ENCODE data around the gene NFE2L3.
A peak's percentile ranks its signal among the peaks of the same experiment; 100 is the strongest.
"Not testable (repeated sequence)": the region's sequence is repeated elsewhere in the genome, so short reads cannot be mapped to it uniquely, and the experiment has no call there.

The NFE2L3 gene

GRCh38 chr7:26188206-26188956 lies 36.4 kb downstream of the NFE2L3 start:
- DNase-seq = no peak

GRCh38 chr7:26188957-26189541 lies 37.1 kb downstream of the NFE2L3 start:
- DNase-seq = no peak

- no peak for DNase-seq
These were observed 37.7 kb downstream of the NFE2L3 start for GRCh38 chr7:26189697-26190096.

GRCh38 chr7:26190417-26190869 lies 38.4 kb downstream of the NFE2L3 start:
- no peak for DNase-seq

- DNase-seq = no peak
These were observed 39.4 kb downstream of the NFE2L3 start for GRCh38 chr7:26191233-26191973.

- no peak for DNase-seq
These were observed 40.0 kb downstream of the NFE2L3 start for GRCh38 chr7:26191974-26192479.

- no peak for DNase-seq
These were observed 40.6 kb downstream of the NFE2L3 start for GRCh38 chr7:26192485-26193087.

GRCh38 chr7:26193432-26194207 lies 41.6 kb downstream of the NFE2L3 start:
- DNase-seq = no peak

- DNase-seq = not testable (repeated sequence)
These were observed 42.8 kb downstream of the NFE2L3 start for GRCh38 chr7:26194764-26195163.

GRCh38 chr7:26195182-26195581 lies 43.2 kb downstream of the NFE2L3 start:
- no peak for DNase-seq

GRCh38 chr7:26195867-26196657 lies 44.1 kb downstream of the NFE2L3 start:
- no peak for DNase-seq

GRCh38 chr7:26197153-26198115 lies 45.4 kb downstream of the NFE2L3 start:
- DNase-seq = no peak

GRCh38 chr7:26198133-26198780 lies 46.3 kb downstream of the NFE2L3 start:
- DNase-seq = no peak

GRCh38 chr7:26198781-26199169 lies 46.8 kb downstream of the NFE2L3 start:
- no peak for DNase-seq

GRCh38 chr7:26199301-26200037 lies 47.5 kb downstream of the NFE2L3 start:
- DNase-seq = peak; percentile 65

GRCh38 chr7:26200038-26200443 lies 48.0 kb downstream of the NFE2L3 start:
- DNase-seq = peak; percentile 73

- DNase-seq = peak; percentile 96
These were observed 48.6 kb downstream of the NFE2L3 start, which contains the start of gene HNRNPA2B1 for GRCh38 chr7:26200444-26201246. Gene HNRNPA2B1, minus strand, starts transcription at chr7:26200746. Its CDS starts 169 bp downstream, at chr7:26200577.
